Neural progenitor cell (in vitro differentiated cells): ENCODE measurements around the gene RNF169. TPM values are rescaled to one million over a fixed set of nuclear protein-coding genes. Genes with fewer than 3 reads are reported as not detected.

Source experiments
- DNase-seq: peaks from one replicate; pipeline ENCODE4 v3.0.0-alpha.2; 2016; ENCODE audit warnings: low spot score
- H2AFZ ChIP-seq: fragments of 200-600 bp; sonication (generic); replicated peaks from 2 replicates; pipeline ENCODE4 v1.6.1; 2016; ENCODE audit warnings: antibody characterized with exemption
- H3F3A ChIP-seq: fragments of 200-600 bp; sonication (generic); 2 replicates; pipeline ENCODE4 v1.6.1; 2016; ENCODE audit warnings: antibody characterized with exemption, low read depth
- H3K27ac ChIP-seq: fragments of 200-600 bp; sonication (generic); 2 replicates; pipeline ENCODE4 v1.5.1; 2016; ENCODE audit warnings: mild to moderate bottlenecking
- H3K27me3 ChIP-seq: fragments of 200-600 bp; sonication (generic); 2 replicates; pipeline ENCODE4 v1.6.1; 2016; ENCODE audit warnings: mild to moderate bottlenecking, moderate library complexity
- H3K36me3 ChIP-seq: fragments of 200-600 bp; sonication (generic); 2 replicates; pipeline ENCODE4 v1.5.1; 2016
- H3K4me1 ChIP-seq: fragments of 200-600 bp; sonication (generic); 2 replicates; pipeline ENCODE4 v1.6.1; 2016; ENCODE audit warnings: mixed run types
- H3K4me2 ChIP-seq: fragments of 200-600 bp; sonication (generic); 2 replicates; pipeline ENCODE4 v1.6.1; 2016
- H3K4me3 ChIP-seq: fragments of 200-600 bp; sonication (generic); 2 replicates; pipeline ENCODE4 v1.5.1; 2016
- H3K79me2 ChIP-seq: fragments of 200-600 bp; sonication (generic); 2 replicates; pipeline ENCODE4 v1.6.1; 2016; ENCODE audit warnings: low read depth
- H3K9ac ChIP-seq: fragments of 200-600 bp; sonication (generic); 2 replicates; pipeline ENCODE4 v1.6.1; 2016
- H3K9me3 ChIP-seq: fragments of 200-600 bp; sonication (generic); 2 replicates; pipeline ENCODE4 v1.5.1; 2016; ENCODE audit warnings: low read depth
- H4K20me1 ChIP-seq: fragments of 200-600 bp; sonication (generic); 2 replicates; pipeline ENCODE4 v1.6.1; 2016; ENCODE audit warnings: low read depth
- H3K27ac Mint-ChIP-seq: 3 replicates; pipeline ENCODE4 v1.8.0; 2021; ENCODE audit warnings: mixed read lengths
- H3K27me3 Mint-ChIP-seq: 2 replicates; pipeline ENCODE4 v1.8.0; 2022; ENCODE audit warnings: low read depth, mild to moderate bottlenecking, inconsistent platforms, moderate library complexity, mixed read lengths; ENCODE audit not compliant: insufficient read depth
- H3K36me3 Mint-ChIP-seq: 3 replicates; pipeline ENCODE4 v1.8.0; 2021; ENCODE audit warnings: mixed read lengths
- H3K4me1 Mint-ChIP-seq: 3 replicates; pipeline ENCODE4 v1.8.0; 2021; ENCODE audit warnings: mixed read lengths
- H3K4me3 Mint-ChIP-seq: 3 replicates; pipeline ENCODE4 v1.8.0; 2021; ENCODE audit warnings: mild to moderate bottlenecking, moderate library complexity, mixed read lengths
- H3K9me3 Mint-ChIP-seq: 3 replicates; pipeline ENCODE4 v1.8.0; 2020; ENCODE audit warnings: mixed read lengths
- EZH2 ChIP-seq: fragments of 200-600 bp; sonication (generic); IDR thresholded peaks from 2 replicates; pipeline ENCODE4 v1.6.1; 2017; ENCODE audit warnings: antibody characterized with exemption, mild to moderate bottlenecking, moderate library complexity
- EZH2phosphoT487 ChIP-seq: fragments of 200-600 bp; sonication (generic); IDR thresholded peaks from 2 replicates; pipeline ENCODE4 v1.6.1; 2017; ENCODE audit warnings: antibody characterized with exemption
- total RNA-seq: library from RNA; depleted of rRNA; stranded (reverse); fragments of >200 nt; gene quantifications from 2 replicates; pipeline ENCODE4 v1.2.3, GENCODE V29; 2015; ENCODE audit warnings: low replicate concordance
- TF ChIP-seq, protein P1 (sequence below): fragments of 200-600 bp; sonication (generic); IDR thresholded peaks from 2 replicates; pipeline ENCODE4 v1.5.1; 2017; ENCODE audit warnings: antibody characterized with exemption, mild to moderate bottlenecking

The RNF169 gene
- total RNA-seq, 1 donor from 2014 or later = 30.2 TPM

DNA sequence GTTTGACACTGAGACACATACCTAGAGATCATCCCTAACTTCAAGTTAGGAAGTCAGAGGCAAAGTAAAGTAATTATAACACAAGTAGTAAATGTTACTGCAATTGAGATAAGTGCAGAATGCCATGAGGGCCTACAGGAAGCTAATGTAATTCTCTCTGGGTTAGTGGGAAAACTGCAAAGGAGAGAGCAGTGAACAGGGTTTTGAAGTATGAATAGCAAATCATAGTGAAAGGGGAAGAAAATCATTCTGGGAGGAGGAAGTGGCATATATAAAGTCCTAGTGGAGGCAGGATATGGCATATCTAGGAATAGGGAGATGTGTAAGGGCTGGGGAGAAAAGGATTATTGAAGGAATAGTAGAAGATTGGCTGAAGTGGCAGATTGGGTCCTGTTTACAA is 27.9 kb downstream of the RNF169 start:
- no peak for DNase-seq
- peaks cover 4% of the 10 kb centered on the region for H3K4me1 Mint-ChIP-seq
- H4K20me1 ChIP-seq = peaks cover 60% of the 10 kb centered on the region
- no peaks in the 10 kb centered on the region for H3K27me3 ChIP-seq
- no peak overlapping the region for H3K4me3 ChIP-seq
- peaks cover 2% of the 10 kb centered on the region for H3K27me3 Mint-ChIP-seq
- no peak overlapping the region for H3K4me3 Mint-ChIP-seq
- no peaks in the 10 kb centered on the region for H3K36me3 ChIP-seq
- H3K9me3 ChIP-seq = no peaks in the 10 kb centered on the region
- no peak overlapping the region for H3K27ac Mint-ChIP-seq
- H2AFZ ChIP-seq = no peak overlapping the region
- TF ChIP-seq, protein P1, sequence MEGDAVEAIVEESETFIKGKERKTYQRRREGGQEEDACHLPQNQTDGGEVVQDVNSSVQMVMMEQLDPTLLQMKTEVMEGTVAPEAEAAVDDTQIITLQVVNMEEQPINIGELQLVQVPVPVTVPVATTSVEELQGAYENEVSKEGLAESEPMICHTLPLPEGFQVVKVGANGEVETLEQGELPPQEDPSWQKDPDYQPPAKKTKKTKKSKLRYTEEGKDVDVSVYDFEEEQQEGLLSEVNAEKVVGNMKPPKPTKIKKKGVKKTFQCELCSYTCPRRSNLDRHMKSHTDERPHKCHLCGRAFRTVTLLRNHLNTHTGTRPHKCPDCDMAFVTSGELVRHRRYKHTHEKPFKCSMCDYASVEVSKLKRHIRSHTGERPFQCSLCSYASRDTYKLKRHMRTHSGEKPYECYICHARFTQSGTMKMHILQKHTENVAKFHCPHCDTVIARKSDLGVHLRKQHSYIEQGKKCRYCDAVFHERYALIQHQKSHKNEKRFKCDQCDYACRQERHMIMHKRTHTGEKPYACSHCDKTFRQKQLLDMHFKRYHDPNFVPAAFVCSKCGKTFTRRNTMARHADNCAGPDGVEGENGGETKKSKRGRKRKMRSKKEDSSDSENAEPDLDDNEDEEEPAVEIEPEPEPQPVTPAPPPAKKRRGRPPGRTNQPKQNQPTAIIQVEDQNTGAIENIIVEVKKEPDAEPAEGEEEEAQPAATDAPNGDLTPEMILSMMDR = no peak
- no peak for TF ChIP-seq EZH2phosphoT487
- no peak for TF ChIP-seq EZH2
- peaks cover 86% of the 10 kb centered on the region for H3K79me2 ChIP-seq
- H3F3A ChIP-seq = no peaks in the 10 kb centered on the region
- H3K9me3 Mint-ChIP-seq = no peaks in the 10 kb centered on the region
- H3K36me3 Mint-ChIP-seq = peaks cover 7% of the 10 kb centered on the region
- H3K9ac ChIP-seq = no peak overlapping the region
- peaks cover 6% of the 10 kb centered on the region for H3K4me1 ChIP-seq
- no peak overlapping the region for H3K4me2 ChIP-seq
- H3K27ac ChIP-seq = no peak overlapping the region

DNA sequence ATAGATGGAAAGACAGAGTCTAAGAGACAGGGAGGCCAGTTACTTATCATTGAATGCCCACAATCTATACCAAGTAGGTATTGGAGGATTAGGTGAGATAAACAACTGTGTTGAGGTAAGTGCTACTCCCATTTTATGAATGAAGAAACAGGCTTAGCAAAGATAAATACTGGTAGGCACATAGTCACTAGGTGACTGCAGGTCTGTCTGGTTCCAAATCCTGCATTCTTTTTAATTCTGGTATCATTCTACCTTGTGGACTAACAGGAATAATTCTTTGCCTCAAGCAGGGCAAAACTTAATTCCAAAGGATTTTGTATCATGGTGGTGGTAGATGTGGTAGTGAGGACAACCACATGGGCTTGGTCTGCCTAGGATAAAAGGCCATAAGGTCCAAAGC is 28.4 kb downstream of the RNF169 start:
- Histone ChIP-seq H3K9ac (no peak overlapping the region), H3K36me3 (no peaks in the 10 kb centered on the region), H3F3A (no peaks in the 10 kb centered on the region), H3K79me2 (peaks cover 88% of the 10 kb centered on the region), H4K20me1 (peaks cover 60% of the 10 kb centered on the region), H3K4me1 (peaks cover 6% of the 10 kb centered on the region), H3K9me3 (no peaks in the 10 kb centered on the region), H3K27me3 (no peaks in the 10 kb centered on the region), H3K4me2 (no peak overlapping the region), H3K4me3 (no peak overlapping the region), H3K27ac (no peak overlapping the region), H2AFZ (no peak overlapping the region)
- Mint-ChIP-seq H3K36me3 (peaks cover 7% of the 10 kb centered on the region), H3K4me3 (no peak overlapping the region), H3K4me1 (peaks cover 4% of the 10 kb centered on the region), H3K27me3 (peaks cover 2% of the 10 kb centered on the region), H3K27ac (no peak overlapping the region), H3K9me3 (no peaks in the 10 kb centered on the region)
- DNase-seq = no peak
- TF ChIP-seq EZH2 (no peak), EZH2phosphoT487 (no peak)
- TF ChIP-seq, protein P1 = no peak

DNA sequence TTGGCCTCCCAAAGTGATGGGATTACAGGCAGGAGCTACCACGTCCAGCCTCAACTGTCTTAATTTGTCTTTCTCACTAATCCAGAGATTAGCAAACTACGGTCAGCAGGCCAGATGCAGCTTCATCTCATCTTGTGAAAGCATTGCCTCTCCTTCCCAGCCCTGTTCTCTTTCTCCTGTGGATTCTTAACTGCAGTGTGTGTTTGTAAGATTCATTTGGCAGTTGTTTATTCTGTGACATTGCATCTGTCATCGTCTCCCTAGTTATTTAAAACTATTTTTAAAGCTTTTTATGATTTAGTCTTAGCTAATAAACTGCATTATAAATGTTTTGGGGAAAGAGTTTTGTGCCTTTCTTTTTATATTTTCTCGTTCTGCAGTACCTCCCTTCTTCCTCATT is 29.2 kb downstream of the RNF169 start:
- DNase-seq = no peak
- peaks cover 57% of the 10 kb centered on the region for H4K20me1 ChIP-seq
- H3K79me2 ChIP-seq = peaks cover 87% of the 10 kb centered on the region
- no peak overlapping the region for H3K4me2 ChIP-seq
- H3F3A ChIP-seq = no peaks in the 10 kb centered on the region
- no peaks in the 10 kb centered on the region for H3K36me3 ChIP-seq
- peaks cover 6% of the 10 kb centered on the region for H3K4me1 ChIP-seq
- no peak overlapping the region for H2AFZ ChIP-seq
- H3K4me3 ChIP-seq = no peak overlapping the region
- TF ChIP-seq EZH2 = no peak
- no peak for TF ChIP-seq EZH2phosphoT487
- TF ChIP-seq, protein P1 = no peak
- peaks cover 4% of the 10 kb centered on the region for H3K4me1 Mint-ChIP-seq
- H3K27me3 Mint-ChIP-seq = peaks cover 2% of the 10 kb centered on the region
- no peaks in the 10 kb centered on the region for H3K9me3 Mint-ChIP-seq
- no peaks in the 10 kb centered on the region for H3K9me3 ChIP-seq
- H3K4me3 Mint-ChIP-seq = no peak overlapping the region
- no peaks in the 10 kb centered on the region for H3K27me3 ChIP-seq
- H3K36me3 Mint-ChIP-seq = peaks cover 7% of the 10 kb centered on the region
- no peak overlapping the region for H3K27ac Mint-ChIP-seq
- H3K27ac ChIP-seq = no peak overlapping the region
- H3K9ac ChIP-seq = no peak overlapping the region
